AG09319 (cell line): ENCODE measurements around the gene NCCRP1.
"Not testable (repeated sequence)": the region's sequence is repeated elsewhere in the genome, so short reads cannot be mapped to it uniquely, and the experiment has no call there.

ENCODE experiments used
- DNase-seq: peaks from one replicate; pipeline ENCODE4 v3.0.0-alpha.2; 2010; ENCODE audit warnings: low read depth; ENCODE audit errors: extremely low read depth
- CTCF ChIP-seq: IDR thresholded peaks from 2 replicates; pipeline ENCODE4 v1.5.1; 2011; ENCODE audit warnings: low read depth, mild to moderate bottlenecking, inconsistent platforms, low read length, moderate library complexity

Gene NCCRP1

GRCh38 chr19:39211731-39212374 is 15.1 kb downstream of the NCCRP1 start:
- DNase-seq, result no peak
- TF ChIP-seq CTCF, result no peak

- no peak for DNase-seq
- TF ChIP-seq CTCF, result peak; percentile 20
Measured at GRCh38 chr19:39212375-39212742, 15.6 kb downstream of the NCCRP1 start.

GRCh38 chr19:39215323-39215722 is 18.6 kb downstream of the NCCRP1 start:
- DNase-seq, result not testable (repeated sequence)

- TF ChIP-seq CTCF, result no peak
- no peak for DNase-seq
Measured at GRCh38 chr19:39217094-39217493, 20.3 kb downstream of the NCCRP1 start.

- DNase-seq, result no peak
- TF ChIP-seq CTCF, result no peak
Measured at GRCh38 chr19:39218230-39219007, 21.7 kb downstream of the NCCRP1 start.

- DNase-seq, result not testable (repeated sequence)
Measured at GRCh38 chr19:39219108-39219507, 22.3 kb downstream of the NCCRP1 start.

GRCh38 chr19:39223703-39224279 is 27.0 kb downstream of the NCCRP1 start:
- no peak for TF ChIP-seq CTCF

GRCh38 chr19:39224910-39225309 is 28.1 kb downstream of the NCCRP1 start:
- DNase-seq, result no peak
- TF ChIP-seq CTCF, result no peak

More at GRCh38 chr19:39223703-39224279, 27.0 kb downstream of the NCCRP1 start:
- no peak for DNase-seq
